CD8-positive, alpha-beta memory T cell (primary cell): ENCODE results near the gene SLC43A3. TPM values are rescaled to one million over a fixed set of nuclear protein-coding genes. Genes with fewer than 3 reads are reported as not detected.
"Not testable (repeated sequence)": the region's sequence is repeated elsewhere in the genome, so short reads cannot be mapped to it uniquely, and the experiment has no call there.

ENCODE experiments used
- CTCF ChIA-PET: fragments of 350-600 bp; sonication (Branson Sonifier 250); formaldehyde crosslinking; loops from one replicate; lab custom pipeline; 2021; ENCODE audit warnings: antibody characterized with exemption; lab: Charles Lee
- POLR2A ChIA-PET: fragments of 350-600 bp; sonication (Branson Sonifier 250); formaldehyde crosslinking; loops from one replicate; lab custom pipeline; 2021; ENCODE audit warnings: antibody characterized with exemption; lab: Charles Lee
- DNase-seq, 5 donors: peaks; one replicate each; pipeline versions ENCODE4 v3.0.0 to v3.0.0-alpha.2; 2020 to 2022; ENCODE audit warnings: mixed read lengths in 1 of 5
- H3K27ac ChIP-seq: one replicate; pipeline ENCODE4 v1.7.0; 2013; ENCODE audit warnings: low read depth, mild to moderate bottlenecking, low read length, moderate library complexity
- H3K27me3 ChIP-seq: 2 replicates; pipeline ENCODE4 v1.7.0; 2013; ENCODE audit warnings: low read length, mild to moderate bottlenecking; ENCODE audit not compliant: insufficient read depth, poor library complexity, severe bottlenecking
- H3K36me3 ChIP-seq: 2 replicates; pipeline ENCODE4 v1.7.0; 2013; ENCODE audit warnings: mild to moderate bottlenecking, low read length, moderate library complexity; ENCODE audit not compliant: insufficient read depth
- H3K4me1 ChIP-seq: 2 replicates; pipeline ENCODE4 v1.7.0; 2013; ENCODE audit warnings: mild to moderate bottlenecking, low read length, moderate library complexity; ENCODE audit not compliant: insufficient read depth
- H3K4me3 ChIP-seq: 2 replicates; pipeline ENCODE4 v1.7.0; 2013; ENCODE audit warnings: mild to moderate bottlenecking, low read length
- H3K9me3 ChIP-seq: 2 replicates; pipeline ENCODE4 v1.7.0; 2013; ENCODE audit warnings: mild to moderate bottlenecking, low read length
- H3K27ac Mint-ChIP-seq, 8 donors: one replicate each; pipeline ENCODE4 v1.8.0; 2020 to 2021; ENCODE audit warnings: mixed read lengths in 8 of 8, mild to moderate bottlenecking in 6 of 8, inconsistent platforms in 3 of 8, moderate library complexity in 3 of 8
- H3K27me3 Mint-ChIP-seq, 2 donors: one replicate each; pipeline ENCODE4 v1.8.0; 2020 to 2021; ENCODE audit warnings: mixed read lengths in 2 of 2, mild to moderate bottlenecking in 1 of 2, moderate library complexity in 1 of 2
- H3K36me3 Mint-ChIP-seq, 3 donors: one replicate each; pipeline ENCODE4 v1.8.0; 2020 to 2021; ENCODE audit warnings: mixed read lengths in 3 of 3, inconsistent platforms in 1 of 3, mild to moderate bottlenecking in 1 of 3
- H3K4me1 Mint-ChIP-seq, 3 donors: one replicate each; pipeline ENCODE4 v1.8.0; 2020 to 2021; ENCODE audit warnings: mixed read lengths in 3 of 3, inconsistent platforms in 1 of 3, mild to moderate bottlenecking in 1 of 3
- H3K4me3 Mint-ChIP-seq, 7 donors: one replicate each; pipeline ENCODE4 v1.8.0; 2020 to 2021; ENCODE audit warnings: mixed read lengths in 7 of 7, mild to moderate bottlenecking in 6 of 7, moderate library complexity in 4 of 7, inconsistent platforms in 2 of 7
- H3K9me3 Mint-ChIP-seq, 5 donors: one replicate each; pipeline ENCODE4 v1.8.0; 2020 to 2022; ENCODE audit warnings: mixed read lengths in 5 of 5, mild to moderate bottlenecking in 3 of 5, moderate library complexity in 2 of 5, inconsistent platforms in 1 of 5
- polyA plus RNA-seq: library from polyadenylated mRNA; unstranded; fragments of 300-500 nt; fragmentation: Illumina TruSeq; gene quantifications from one replicate; pipeline ENCODE4 v1.2.3, GENCODE V29; 2021
- total RNA-seq, 2 experiments: library from RNA; stranded (reverse); gene quantifications; one replicate each; pipeline ENCODE4 v1.2.3, GENCODE V29; 2021

Gene SLC43A3
- total and polyA plus RNA-seq, 3 experiments from 2014 or later, result 32.6 to 447 (median 434) TPM

- peaks cover 29 to 35% of the 10 kb centered on the region in 2 donors for H3K27me3 Mint-ChIP-seq
- ChIA-PET POLR2A (interaction anchor here (0.8 to 1.5 kb wide), 4 partner anchors 18 to 116 kb away, joined by 3 to 9 read pairs (median 5); no protein-coding TSS in a partner anchor), CTCF (interaction anchor here (0.7 to 8.4 kb wide), 33 partner anchors 10 to 342 kb away, joined by 3 to 151 read pairs (median 7); partner anchors contain the start of genes SLC43A1, SLC43A3 and TIMM10)
- Histone ChIP-seq H3K27me3 (peaks cover 27% of the 10 kb centered on the region), H3K36me3 (no peaks in the 10 kb centered on the region), H3K4me1 (peaks cover 29% of the 10 kb centered on the region), H3K9me3 (no peaks in the 10 kb centered on the region), H3K27ac (no peak overlapping the region), H3K4me3 (peak overlapping the region; percentile 71)
- peak overlapping the region in 5 of 8 donors; percentile 18 to 87 (median 84) for H3K27ac Mint-ChIP-seq
- peak overlapping the region; percentile 80 to 94 (median 90) for H3K4me3 Mint-ChIP-seq
- H3K36me3 Mint-ChIP-seq, result peaks cover 0 to 2% (median 0%) of the 10 kb centered on the region in 3 donors
- peak; percentile 37 to 60 (median 43) for DNase-seq
- H3K9me3 Mint-ChIP-seq, result no peaks in the 10 kb centered on the region
- H3K4me1 Mint-ChIP-seq, result peaks cover 28 to 43% (median 34%) of the 10 kb centered on the region in 3 donors
Observed at GRCh38 chr11:57458410-57459163, 31.7 kb upstream of the SLC43A3 start.

- H3K27ac Mint-ChIP-seq, result peak overlapping the region in 2 of 8 donors; percentile 48 to 60
- H3K9me3 Mint-ChIP-seq, result no peaks in the 10 kb centered on the region
- Histone ChIP-seq H3K9me3 (no peaks in the 10 kb centered on the region), H3K36me3 (no peaks in the 10 kb centered on the region), H3K27me3 (peaks cover 27% of the 10 kb centered on the region), H3K4me3 (no peak overlapping the region), H3K4me1 (peaks cover 29% of the 10 kb centered on the region), H3K27ac (no peak overlapping the region)
- peaks cover 0 to 2% (median 0%) of the 10 kb centered on the region in 3 donors for H3K36me3 Mint-ChIP-seq
- ChIA-PET CTCF (interaction anchor here (0.7 to 8.4 kb wide), 41 partner anchors 8 to 342 kb away, joined by 3 to 151 read pairs (median 5); partner anchors contain the start of genes SLC43A1, SLC43A3 and TIMM10), POLR2A (interaction anchor here (0.8 to 1.5 kb wide), 5 partner anchors 19 to 116 kb away, joined by 3 to 9 read pairs (median 5); no protein-coding TSS in a partner anchor)
- H3K4me3 Mint-ChIP-seq, result peak overlapping the region; percentile 72 to 88 (median 80)
- peaks cover 29 to 35% of the 10 kb centered on the region in 2 donors for H3K27me3 Mint-ChIP-seq
- peaks cover 28 to 42% (median 32%) of the 10 kb centered on the region in 3 donors for H3K4me1 Mint-ChIP-seq
- DNase-seq, result peak in 2 of 5 donors; percentile 8 to 52
Observed at GRCh38 chr11:57458060-57458409, 31.1 kb upstream of the SLC43A3 start.

- peak in 1 of 5 donors; percentile 16 for DNase-seq
- Histone ChIP-seq H3K4me3 (no peak overlapping the region), H3K36me3 (no peaks in the 10 kb centered on the region), H3K4me1 (peaks cover 29% of the 10 kb centered on the region), H3K27me3 (peaks cover 27% of the 10 kb centered on the region), H3K9me3 (no peaks in the 10 kb centered on the region), H3K27ac (no peak overlapping the region)
- H3K27me3 Mint-ChIP-seq, result peaks cover 26 to 35% of the 10 kb centered on the region in 2 donors
- H3K4me1 Mint-ChIP-seq, result peaks cover 28 to 38% (median 28%) of the 10 kb centered on the region in 3 donors
- H3K4me3 Mint-ChIP-seq, result peak overlapping the region; percentile 72 to 88 (median 78)
- ChIA-PET POLR2A (interaction anchor here (0.8 to 1.5 kb wide), 5 partner anchors 19 to 115 kb away, joined by 3 to 9 read pairs (median 5); no protein-coding TSS in a partner anchor), CTCF (interaction anchor here (0.9 to 8.4 kb wide), 40 partner anchors 8 to 343 kb away, joined by 3 to 151 read pairs (median 5); partner anchors contain the start of genes P2RX3, SLC43A1, SLC43A3 and TIMM10)
- H3K27ac Mint-ChIP-seq, result peak overlapping the region in 6 of 8 donors; percentile 15 to 77 (median 54)
- H3K36me3 Mint-ChIP-seq, result peaks cover 0 to 2% (median 0%) of the 10 kb centered on the region in 3 donors
- H3K9me3 Mint-ChIP-seq, result no peaks in the 10 kb centered on the region
Observed at GRCh38 chr11:57457643-57458023, 30.7 kb upstream of the SLC43A3 start.

GRCh38 chr11:57456960-57457642 is 30.2 kb upstream of the SLC43A3 start:
- H3K36me3 Mint-ChIP-seq, result peaks cover 0 to 2% (median 0%) of the 10 kb centered on the region in 3 donors
- peaks cover 29% of the 10 kb centered on the region for H3K4me1 ChIP-seq
- H3K4me3 Mint-ChIP-seq, result peak overlapping the region; percentile 72 to 88 (median 78)
- peaks cover 23 to 35% of the 10 kb centered on the region in 2 donors for H3K27me3 Mint-ChIP-seq
- H3K27ac ChIP-seq, result no peak overlapping the region
- H3K27me3 ChIP-seq, result peaks cover 27% of the 10 kb centered on the region
- H3K9me3 ChIP-seq, result no peaks in the 10 kb centered on the region
- ChIA-PET POLR2A (interaction anchor here (0.9 to 1.3 kb wide), 2 partner anchors 58 to 70 kb away, joined by 4 to 5 read pairs; no protein-coding TSS in a partner anchor), CTCF (interaction anchor here (0.7 to 8.4 kb wide), 36 partner anchors 8 to 343 kb away, joined by 3 to 151 read pairs (median 6); partner anchors contain the start of genes P2RX3, SLC43A1, SLC43A3 and TIMM10)
- H3K4me3 ChIP-seq, result no peak overlapping the region
- peak overlapping the region in 7 of 8 donors; percentile 15 to 83 (median 48) for H3K27ac Mint-ChIP-seq
- no peaks in the 10 kb centered on the region for H3K9me3 Mint-ChIP-seq
- peak; percentile 58 to 79 (median 63) for DNase-seq
- H3K36me3 ChIP-seq, result no peaks in the 10 kb centered on the region
- H3K4me1 Mint-ChIP-seq, result peaks cover 25 to 37% (median 28%) of the 10 kb centered on the region in 3 donors

- H3K4me1 ChIP-seq, result peaks cover 14% of the 10 kb centered on the region
- Mint-ChIP-seq H3K27ac (no peak overlapping the region), H3K36me3 (no peaks in the 10 kb centered on the region), H3K4me3 (no peak overlapping the region), H3K27me3 (peaks cover 17 to 23% of the 10 kb centered on the region in 2 donors), H3K9me3 (no peaks in the 10 kb centered on the region), H3K4me1 (peaks cover 11 to 17% (median 15%) of the 10 kb centered on the region in 3 donors)
- ChIA-PET CTCF (interaction anchor here (1.0 to 1.6 kb wide), 3 partner anchors 10 to 40 kb away, joined by 3 to 4 read pairs (median 3); no protein-coding TSS in a partner anchor), POLR2A (no interaction called here)
- no peak overlapping the region for H3K27ac ChIP-seq
- peaks cover 20% of the 10 kb centered on the region for H3K27me3 ChIP-seq
- no peaks in the 10 kb centered on the region for H3K36me3 ChIP-seq
- H3K9me3 ChIP-seq, result no peaks in the 10 kb centered on the region
- no peak overlapping the region for H3K4me3 ChIP-seq
- peak in 1 of 5 donors; percentile 19 for DNase-seq
Observed at GRCh38 chr11:57453543-57454177, 26.7 kb upstream of the SLC43A3 start.

GRCh38 chr11:57446055-57446454 is 19.1 kb upstream of the SLC43A3 start:
- no peak overlapping the region for H3K27ac ChIP-seq
- no peaks in the 10 kb centered on the region for H3K9me3 Mint-ChIP-seq
- H3K9me3 ChIP-seq, result no peaks in the 10 kb centered on the region
- no peak overlapping the region for H3K27ac Mint-ChIP-seq
- peaks cover 4% of the 10 kb centered on the region for H3K27me3 ChIP-seq
- H3K4me3 ChIP-seq, result no peak overlapping the region
- no peaks in the 10 kb centered on the region for H3K36me3 Mint-ChIP-seq
- no peaks in the 10 kb centered on the region for H3K4me1 Mint-ChIP-seq
- ChIA-PET POLR2A (no interaction called here), CTCF (interaction anchor here (6.8 kb wide), 1 partner anchor 11 kb away, joined by 47 read pairs; no protein-coding TSS in a partner anchor)
- no peak for DNase-seq
- H3K36me3 ChIP-seq, result no peaks in the 10 kb centered on the region
- H3K4me1 ChIP-seq, result no peaks in the 10 kb centered on the region
- H3K4me3 Mint-ChIP-seq, result no peak overlapping the region
- peaks cover 9 to 22% of the 10 kb centered on the region in 2 donors for H3K27me3 Mint-ChIP-seq

- H3K4me3 ChIP-seq, H3K36me3 ChIP-seq, H3K9me3 ChIP-seq, H3K27me3 ChIP-seq, H3K4me1 Mint-ChIP-seq, H3K36me3 Mint-ChIP-seq, H3K4me1 ChIP-seq, H3K4me3 Mint-ChIP-seq, POLR2A ChIA-PET, H3K27ac ChIP-seq, DNase-seq, H3K9me3 Mint-ChIP-seq: not testable (repeated sequence)
- Mint-ChIP-seq H3K27me3 (peaks cover 9 to 22% of the 10 kb centered on the region in 2 donors), H3K27ac (peak overlapping the region in 1 of 8 donors; percentile 70)
- CTCF ChIA-PET, result interaction anchor here (6.8 kb wide), 1 partner anchor 12 kb away, joined by 47 read pairs; no protein-coding TSS in a partner anchor
Observed at GRCh38 chr11:57445122-57445394, 18.1 kb upstream of the SLC43A3 start.
